Measurements from ENCODE around the gene AUP1.

DNA sequence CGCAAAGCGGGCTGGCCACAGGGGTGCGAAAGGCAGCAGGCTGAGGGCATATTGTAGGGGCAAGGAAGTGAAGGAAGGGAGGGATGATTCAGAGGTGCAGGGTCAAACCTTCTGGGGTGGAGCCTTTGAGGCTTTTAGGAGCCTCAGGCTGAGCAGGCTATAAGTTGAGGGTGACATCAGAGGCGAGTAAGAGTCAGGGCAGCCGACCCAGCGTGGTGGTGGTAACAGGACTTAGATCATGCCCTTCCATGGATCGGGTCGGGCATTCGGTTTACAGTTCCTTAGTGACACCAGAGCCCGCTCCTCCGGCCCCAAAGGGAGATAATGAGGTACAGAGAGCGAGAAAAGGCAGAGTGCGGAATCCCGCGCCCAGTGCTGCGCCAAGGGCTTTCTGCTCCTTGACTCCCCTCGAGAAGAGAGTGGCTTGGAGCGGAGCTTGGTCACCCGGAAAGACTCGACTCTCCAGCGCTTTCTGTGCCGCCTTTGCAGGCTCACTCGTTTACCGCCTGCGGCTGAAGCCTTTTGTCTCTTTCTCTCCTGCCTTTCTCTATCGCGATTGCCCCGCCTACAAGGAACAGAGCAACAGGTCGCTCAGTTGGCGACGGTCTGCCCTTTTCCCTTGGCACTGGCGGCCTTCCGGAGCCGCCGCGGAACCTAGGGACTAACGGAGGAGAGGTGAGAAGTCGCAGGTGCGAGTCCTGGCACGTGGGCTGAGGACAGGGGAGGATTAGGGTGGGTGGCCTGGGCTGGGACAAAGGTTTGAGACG lies 30.8 kb downstream of the AUP1 start:
- TF ChIP-seq ELF4 (IDR thresholded peaks at IDR 0.05) (no peak), BHLHE40 (IDR thresholded peaks at IDR 0.05; ENCODE audit: borderline replicate concordance) (no peak), CTBP1 (IDR thresholded peaks at IDR 0.05; ENCODE audit: borderline replicate concordance) (no peak), TARDBP (IDR thresholded peaks at IDR 0.05) (no peak), SP1 (IDR thresholded peaks at IDR 0.05) (no peak), ZNF384 (IDR thresholded peaks at IDR 0.05) (no peak), L3MBTL2 (conservative IDR thresholded peaks at IDR 0.05) (no peak), FOXM1 (IDR thresholded peaks at IDR 0.05; ENCODE audit: borderline replicate concordance) (no peak), SUZ12 (IDR thresholded peaks at IDR 0.05) (no peak), FOXA1 (IDR thresholded peaks at IDR 0.05) (no peak), ARNT (IDR thresholded peaks at IDR 0.05) (no peak), NFRKB (IDR thresholded peaks at IDR 0.05) (no peak)
- TF ChIP-seq, protein P1, sequence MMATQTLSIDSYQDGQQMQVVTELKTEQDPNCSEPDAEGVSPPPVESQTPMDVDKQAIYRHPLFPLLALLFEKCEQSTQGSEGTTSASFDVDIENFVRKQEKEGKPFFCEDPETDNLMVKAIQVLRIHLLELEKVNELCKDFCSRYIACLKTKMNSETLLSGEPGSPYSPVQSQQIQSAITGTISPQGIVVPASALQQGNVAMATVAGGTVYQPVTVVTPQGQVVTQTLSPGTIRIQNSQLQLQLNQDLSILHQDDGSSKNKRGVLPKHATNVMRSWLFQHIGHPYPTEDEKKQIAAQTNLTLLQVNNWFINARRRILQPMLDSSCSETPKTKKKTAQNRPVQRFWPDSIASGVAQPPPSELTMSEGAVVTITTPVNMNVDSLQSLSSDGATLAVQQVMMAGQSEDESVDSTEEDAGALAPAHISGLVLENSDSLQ (IDR thresholded peaks at IDR 0.05): no peak
